OCI-LY7 (cell line): ENCODE results near the gene PTGDS.

ENCODE experiments used
- CTCF ChIP-seq: fragments of 200-600 bp; sonication (generic); conservative IDR thresholded peaks from 2 replicates; pipeline ENCODE4 v1.5.1; 2014; ENCODE audit warnings: mild to moderate bottlenecking, antibody characterized with exemption, low read length, moderate library complexity, mixed read lengths
- EZH2phosphoT487 ChIP-seq: fragments of 200-600 bp; sonication (generic); IDR thresholded peaks from 2 replicates; pipeline ENCODE4 v1.6.1; 2018; ENCODE audit warnings: low read depth, borderline replicate concordance, mild to moderate bottlenecking, mixed run types, antibody characterized with exemption, low read length, moderate library complexity, mixed read lengths

DNA sequence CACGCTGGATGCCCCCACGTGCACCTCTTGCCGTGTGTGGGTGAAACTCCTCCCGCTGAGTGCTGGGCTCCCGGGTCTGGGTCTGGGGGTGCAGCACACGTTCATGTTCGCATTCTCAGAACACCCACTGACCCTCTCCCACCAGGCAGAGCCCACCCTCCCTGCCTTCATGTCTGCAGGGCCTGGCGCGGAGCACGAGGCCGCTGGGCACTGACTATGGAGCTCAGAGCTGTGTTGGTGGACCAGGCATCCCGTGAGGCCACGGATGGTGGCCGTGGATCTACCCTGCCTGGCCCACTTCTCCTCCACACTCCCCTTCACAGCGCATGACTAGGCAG, 16.4 kb upstream of the PTGDS start:
- TF ChIP-seq CTCF (no peak), EZH2phosphoT487 (no peak)
